Measurements from ENCODE around the gene ZNF660. TPM values are rescaled to one million over a fixed set of nuclear protein-coding genes. Genes with fewer than 3 reads are reported as not detected.
"Not testable (repeated sequence)": the region's sequence is repeated elsewhere in the genome, so short reads cannot be mapped to it uniquely, and the experiment has no call there.

Gene ZNF660
- total RNA-seq = 1 to 10 TPM in 3 of 4 donors, under 1 TPM in 1; 0.82 to 5.0 (median 3.5) TPM

DNA sequence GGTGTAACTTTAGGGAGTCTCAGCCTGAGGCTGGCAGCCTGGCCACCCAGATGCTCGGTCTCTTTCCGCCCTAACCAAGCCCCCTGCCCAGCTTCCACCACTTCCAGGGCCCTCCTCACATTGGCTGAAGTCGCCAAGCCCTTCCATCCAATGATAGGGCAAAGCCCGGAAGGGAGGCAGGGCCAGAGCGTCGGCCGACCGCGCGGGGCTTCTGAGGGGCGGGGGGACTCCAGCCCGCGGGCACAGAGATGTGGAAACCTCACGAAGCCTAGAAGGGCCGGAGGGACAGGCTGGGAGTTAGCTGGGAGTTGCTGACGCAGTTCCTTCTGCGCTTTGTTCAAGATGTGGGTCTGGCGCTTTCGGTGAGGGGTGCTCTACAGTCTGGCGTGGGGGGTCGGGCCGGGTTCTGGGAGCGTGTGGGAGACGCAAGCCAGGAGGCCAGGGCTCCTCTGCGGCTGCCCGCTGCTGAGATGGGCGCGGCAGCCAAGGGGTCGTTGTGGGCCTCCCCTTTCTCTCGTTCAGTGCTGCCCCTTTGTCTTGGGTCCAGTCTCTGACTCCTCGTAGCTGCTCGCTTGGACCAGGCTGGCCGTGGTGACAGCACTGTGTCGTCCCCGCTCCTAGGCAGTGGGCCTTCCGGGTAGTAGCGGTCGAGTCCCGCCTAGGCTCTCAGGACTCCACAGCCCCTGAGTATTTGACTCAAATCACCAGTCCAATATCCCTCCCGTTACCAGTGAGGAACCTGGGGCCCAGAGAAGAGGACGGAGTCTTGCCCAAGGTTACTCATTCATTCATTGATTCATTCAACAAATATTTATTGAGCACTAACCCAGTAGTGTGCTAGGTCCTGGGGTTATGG is at the start of gene ZNF660:
Gene ZNF660 (plus strand): TSS at position 319 of the 856 bp plus-strand sequence. CDS start 9,230 bp downstream, outside the sequence.
- 0% methylated on average over 11 of the region's 41 CpGs; no CpG with 5 or more reads in 1 of the 2 donors for WGBS, 2 donors (ENCODE audit: low coverage in 1 of 2)
- Histone ChIP-seq H3K36me3 (peaks cover 0 to 35% of the 10 kb centered on the region in 2 donors), H3K27ac (peak within 1 kb of the TSS; percentile 37 to 84 (median 79)), H3K4me1 (peaks cover 0 to 20% (median 0%) of the 10 kb centered on the region in 3 donors), H3K4me3 (peak within 1 kb of the TSS; percentile 71 to 84), H3K27me3 (peaks cover 2% of the 10 kb centered on the region), H3K9me3 (no peaks in the 10 kb centered on the region)
- TF ChIP-seq EP300 (IDR thresholded peaks at IDR 0.05) (no peak), POLR2A (IDR thresholded peaks at IDR 0.05) (peak; percentile 34 to 36), POLR2AphosphoS5 (IDR thresholded peaks at IDR 0.05) (peak; percentile 49)
- TF ChIP-seq, protein P1, sequence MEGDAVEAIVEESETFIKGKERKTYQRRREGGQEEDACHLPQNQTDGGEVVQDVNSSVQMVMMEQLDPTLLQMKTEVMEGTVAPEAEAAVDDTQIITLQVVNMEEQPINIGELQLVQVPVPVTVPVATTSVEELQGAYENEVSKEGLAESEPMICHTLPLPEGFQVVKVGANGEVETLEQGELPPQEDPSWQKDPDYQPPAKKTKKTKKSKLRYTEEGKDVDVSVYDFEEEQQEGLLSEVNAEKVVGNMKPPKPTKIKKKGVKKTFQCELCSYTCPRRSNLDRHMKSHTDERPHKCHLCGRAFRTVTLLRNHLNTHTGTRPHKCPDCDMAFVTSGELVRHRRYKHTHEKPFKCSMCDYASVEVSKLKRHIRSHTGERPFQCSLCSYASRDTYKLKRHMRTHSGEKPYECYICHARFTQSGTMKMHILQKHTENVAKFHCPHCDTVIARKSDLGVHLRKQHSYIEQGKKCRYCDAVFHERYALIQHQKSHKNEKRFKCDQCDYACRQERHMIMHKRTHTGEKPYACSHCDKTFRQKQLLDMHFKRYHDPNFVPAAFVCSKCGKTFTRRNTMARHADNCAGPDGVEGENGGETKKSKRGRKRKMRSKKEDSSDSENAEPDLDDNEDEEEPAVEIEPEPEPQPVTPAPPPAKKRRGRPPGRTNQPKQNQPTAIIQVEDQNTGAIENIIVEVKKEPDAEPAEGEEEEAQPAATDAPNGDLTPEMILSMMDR (IDR thresholded peaks at IDR 0.05) = no peak
- peak; percentile 94 for ATAC-seq

DNA sequence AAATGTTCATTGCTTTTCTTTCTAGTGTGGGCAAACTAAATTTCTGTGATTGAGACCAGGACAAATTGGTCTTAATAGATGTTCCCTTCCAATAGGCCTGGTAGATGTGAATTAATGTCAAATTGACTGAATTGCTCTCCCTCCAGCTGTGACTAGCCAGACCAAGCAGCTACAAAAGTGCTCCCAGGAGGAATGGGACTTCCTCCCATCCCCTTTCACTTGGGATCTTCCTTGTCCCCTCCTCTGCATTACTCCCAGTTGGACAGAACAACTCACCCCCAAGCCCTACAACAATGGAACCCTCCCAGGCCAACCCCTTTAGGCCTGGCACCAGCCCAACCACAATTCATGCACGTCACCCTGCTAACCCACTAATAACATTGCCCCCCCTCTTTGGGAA is 49.4 kb upstream of the ZNF660 start:
- Histone ChIP-seq H3K4me3 (no peak overlapping the region), H3K27ac (no peak overlapping the region), H3K36me3 (no peaks in the 10 kb centered on the region), H3K4me1 (no peaks in the 10 kb centered on the region), H3K27me3 (peaks cover 61% of the 10 kb centered on the region), H3K9me3 (peaks cover 0 to 4% (median 0%) of the 10 kb centered on the region in 3 donors)
- 0 to 11% methylated on average over 1 of the region's 1 CpG for WGBS, 2 donors (ENCODE audit: low coverage in 1 of 2)
- no peak for TF ChIP-seq POLR2A (IDR thresholded peaks at IDR 0.05)
- TF ChIP-seq, protein P1 (IDR thresholded peaks at IDR 0.05) = no peak
- TF ChIP-seq POLR2AphosphoS5 (IDR thresholded peaks at IDR 0.05) = no peak
- no peak for TF ChIP-seq EP300 (IDR thresholded peaks at IDR 0.05)
- ATAC-seq = no peak

DNA sequence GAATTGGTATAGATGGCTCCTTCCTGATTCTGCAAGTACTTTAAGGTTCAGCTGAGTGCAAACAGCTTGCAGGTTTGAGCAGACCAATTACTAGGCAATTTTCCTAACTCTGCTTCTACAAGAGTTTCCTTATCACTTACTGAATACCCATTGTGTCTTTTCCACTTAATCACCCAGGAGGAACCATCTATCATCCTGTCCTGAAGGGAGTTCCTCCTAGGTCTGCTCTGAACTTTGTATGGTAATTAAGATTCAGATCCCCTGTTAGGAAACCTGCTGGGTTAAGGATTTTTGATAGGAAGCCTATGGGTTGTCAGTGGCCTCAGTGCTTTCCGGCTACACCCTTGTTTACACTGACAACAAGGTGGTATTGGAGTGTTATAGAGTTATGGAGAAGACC is 40.0 kb upstream of the ZNF660 start:
- 50 to 70% methylated on average over 1 of the region's 1 CpG for WGBS, 2 donors (ENCODE audit: low coverage in 1 of 2)
- ATAC-seq = not testable (repeated sequence)

DNA sequence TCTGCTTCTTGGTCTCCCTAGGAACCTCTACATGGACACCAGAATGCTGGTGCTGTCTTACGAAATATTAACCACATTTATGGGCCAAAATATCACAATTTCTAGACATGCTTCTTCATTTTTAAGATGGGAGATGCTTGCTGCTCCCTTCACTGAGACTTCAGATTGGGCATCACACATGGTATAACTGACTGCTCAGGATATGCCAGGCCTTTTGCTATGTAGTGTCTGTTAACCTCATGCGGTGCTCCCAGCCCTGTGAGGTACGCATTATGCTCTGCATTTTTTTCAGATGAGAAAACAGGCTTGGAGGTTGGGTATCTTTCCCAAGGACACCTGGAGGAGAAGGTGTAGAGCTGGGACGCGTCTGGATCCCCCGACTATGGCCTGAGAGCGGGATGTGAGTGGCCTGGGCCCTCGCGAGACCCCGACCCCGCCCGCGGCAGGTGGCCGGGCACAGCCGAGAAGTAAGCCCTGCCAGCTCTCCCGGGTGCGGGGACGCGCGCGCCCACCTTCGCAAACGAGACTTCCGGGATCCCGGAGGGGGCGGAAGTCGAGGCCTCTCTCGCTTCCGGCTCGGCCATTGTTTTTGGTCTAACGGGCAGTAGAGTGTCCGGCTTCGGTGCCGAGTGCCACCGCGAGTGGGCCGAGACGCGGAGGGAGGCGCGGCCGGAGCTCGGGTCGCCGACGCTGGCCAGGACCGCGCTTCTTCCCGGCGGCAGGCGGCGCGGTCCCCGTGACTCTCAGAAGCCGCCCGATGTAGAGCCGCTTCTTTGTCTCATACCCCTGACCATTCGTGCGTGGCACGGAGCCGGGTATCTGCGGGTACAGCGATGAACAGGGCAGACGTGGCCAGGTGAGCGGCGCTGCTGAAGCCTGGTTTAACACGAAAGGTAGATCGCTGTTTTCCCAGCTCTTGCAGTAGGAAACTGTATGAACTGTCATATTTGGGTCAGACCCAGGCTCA is 29.9 kb upstream of the ZNF660 start, which contains the start of gene ZKSCAN7:
Gene ZKSCAN7 (plus strand): TSS at position 568 of the 967 bp plus-strand sequence. CDS start 1,855 bp downstream, outside the sequence.
- peak within 1 kb of the TSS; percentile 70 to 81 for H3K4me3 ChIP-seq
- ATAC-seq = peak; percentile 65
- H3K9me3 ChIP-seq = no peaks in the 10 kb centered on the region
- H3K36me3 ChIP-seq = peaks cover 0 to 28% of the 10 kb centered on the region in 2 donors
- TF ChIP-seq, protein P1 (IDR thresholded peaks at IDR 0.05) = peak in 3 of 4 experiments; percentile 19 to 27 (median 23)
- TF ChIP-seq EP300 (IDR thresholded peaks at IDR 0.05) = no peak
- WGBS, 2 donors (ENCODE audit: low coverage in 1 of 2) = 32 to 50% methylated on average over 2 to 5 of the region's 68 CpGs
- peaks cover 29% of the 10 kb centered on the region for H3K27me3 ChIP-seq
- peak within 1 kb of the TSS; percentile 62 to 85 (median 84) for H3K27ac ChIP-seq
- peaks cover 0 to 18% (median 4%) of the 10 kb centered on the region in 3 donors for H3K4me1 ChIP-seq

More for the DNA sequence above, 40.0 kb upstream of the ZNF660 start:
- not testable (repeated sequence) for H3K4me3 ChIP-seq, H3K4me1 ChIP-seq, H3K27ac ChIP-seq, H3K9me3 ChIP-seq, H3K36me3 ChIP-seq
- peaks cover 63% of the 10 kb centered on the region for H3K27me3 ChIP-seq

DNA sequence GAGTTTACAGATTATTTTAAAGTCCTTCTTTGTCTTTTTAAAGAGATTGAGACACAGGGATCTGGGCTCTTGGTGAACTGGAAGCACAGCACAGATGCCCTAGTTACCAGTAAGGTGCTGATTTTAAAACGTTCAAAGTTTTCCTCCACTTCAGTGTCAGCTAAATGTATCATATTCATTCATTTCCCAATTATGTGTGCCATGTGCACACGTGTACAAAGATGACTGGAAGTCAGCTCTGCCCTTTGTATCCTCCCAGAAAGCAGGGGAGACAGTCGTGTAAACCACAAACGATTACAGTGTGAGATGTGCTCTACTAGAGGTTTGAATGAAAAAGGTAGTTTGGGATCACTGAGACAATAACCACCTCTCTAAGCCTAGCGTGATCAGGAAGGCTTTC is 29.0 kb upstream of the ZNF660 start:
- TF ChIP-seq POLR2A (IDR thresholded peaks at IDR 0.05) = no peak
- TF ChIP-seq, protein P1 (IDR thresholded peaks at IDR 0.05) = no peak
- no peak for TF ChIP-seq EP300 (IDR thresholded peaks at IDR 0.05)
- no peak for TF ChIP-seq POLR2AphosphoS5 (IDR thresholded peaks at IDR 0.05)
- Histone ChIP-seq H3K36me3 (peaks cover 0 to 36% of the 10 kb centered on the region in 2 donors), H3K4me1 (peaks cover 0 to 18% (median 4%) of the 10 kb centered on the region in 3 donors), H3K27ac (peak overlapping the region in 2 of 4 donors; percentile 84 to 85), H3K27me3 (peaks cover 20% of the 10 kb centered on the region), H3K4me3 (peak overlapping the region; percentile 70 to 81), H3K9me3 (no peaks in the 10 kb centered on the region)
- 13 to 14% methylated on average over 4 of the region's 5 CpGs for WGBS, 2 donors (ENCODE audit: low coverage in 1 of 2)
- no peak for ATAC-seq

All from gastroesophageal sphincter (tissue), 4 donors.